Posterior cingulate gyrus (tissue), 11 donors: ENCODE measurements around the gene PLCB2.
A peak's percentile ranks its signal among the peaks of the same experiment; 100 is the strongest.

ENCODE experiments used
- DNase-seq, 10 donors: peaks; one replicate each; pipeline versions ENCODE4 v3.0.0 to v3.0.0-alpha.2; 2020 to 2021; ENCODE audit warnings: mixed read lengths in 3 of 10
- intact Hi-C: fragments of 100-400 bp; cut with DNase I; formaldehyde crosslinking; loops from one replicate; pipeline ENCODE4 v1.15.1; 2023

Gene PLCB2

DNA sequence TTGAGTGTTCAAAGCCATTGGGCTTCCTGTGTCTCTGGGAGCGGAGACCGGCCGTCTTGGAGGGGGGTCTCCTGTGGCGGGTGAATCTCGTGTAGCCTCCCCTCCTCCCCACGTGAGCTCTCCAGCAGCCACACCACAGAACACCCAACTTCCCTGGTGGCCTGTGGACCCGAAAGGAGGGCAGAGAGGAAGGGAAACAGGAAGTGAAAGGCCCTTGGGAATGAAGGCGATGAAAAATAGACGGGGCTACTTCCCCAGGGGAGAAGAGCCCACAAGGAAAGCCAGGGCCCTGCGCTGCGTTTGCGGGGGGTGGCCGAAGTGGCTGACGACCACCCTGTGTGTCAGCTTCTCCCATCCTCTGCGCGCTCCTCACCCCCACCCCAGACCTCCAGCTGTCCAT is 30.3 kb downstream of the PLCB2 start:
- intact Hi-C loops: loop anchor here (10.0 kb wide), 1 partner anchor 493 kb away; the partner anchor contains the start of gene FSIP1
- DNase-seq: no peak

DNA sequence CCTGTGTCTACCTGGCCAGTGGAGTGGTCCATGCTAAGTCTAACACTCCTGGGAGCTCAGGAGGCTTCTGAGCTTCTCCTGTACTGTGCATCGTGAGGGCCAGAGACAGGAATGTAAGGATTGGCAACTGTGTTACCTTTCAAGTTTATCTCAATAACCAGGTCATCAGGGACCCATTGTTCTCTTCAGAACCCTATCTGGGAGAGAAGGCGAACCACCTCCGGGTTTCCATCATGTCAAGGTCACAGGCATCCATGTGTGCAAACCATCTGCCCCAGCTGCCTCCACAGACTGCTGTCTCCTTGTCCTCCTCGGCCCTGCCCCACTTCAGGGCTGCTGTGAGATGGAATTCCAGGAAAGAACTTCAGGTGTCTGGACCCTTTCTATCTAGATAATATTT is 30.8 kb downstream of the PLCB2 start:
- intact Hi-C loops: loop anchor here (10.0 kb wide), 1 partner anchor 492 kb away; the partner anchor contains the start of gene FSIP1
- no peak for DNase-seq

DNA sequence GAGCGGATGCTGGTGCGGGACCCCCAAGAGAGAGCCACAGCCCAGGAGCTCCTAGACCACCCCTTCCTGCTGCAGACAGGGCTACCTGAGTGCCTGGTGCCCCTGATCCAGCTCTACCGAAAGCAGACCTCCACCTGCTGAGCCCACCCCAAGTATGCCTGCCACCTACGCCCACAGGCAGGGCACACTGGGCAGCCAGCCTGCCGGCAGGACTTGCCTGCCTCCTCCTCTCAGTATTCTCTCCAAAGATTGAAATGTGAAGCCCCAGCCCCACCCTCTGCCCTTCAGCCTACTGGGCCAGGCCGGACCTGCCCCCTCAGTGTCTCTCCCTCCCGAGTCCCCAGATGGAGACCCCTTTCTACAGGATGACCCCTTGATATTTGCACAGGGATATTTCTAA is 31.8 kb downstream of the PLCB2 start:
- intact Hi-C loops: loop anchor here (10.0 kb wide), 1 partner anchor 491 kb away; the partner anchor contains the start of gene FSIP1
- no peak for DNase-seq

DNA sequence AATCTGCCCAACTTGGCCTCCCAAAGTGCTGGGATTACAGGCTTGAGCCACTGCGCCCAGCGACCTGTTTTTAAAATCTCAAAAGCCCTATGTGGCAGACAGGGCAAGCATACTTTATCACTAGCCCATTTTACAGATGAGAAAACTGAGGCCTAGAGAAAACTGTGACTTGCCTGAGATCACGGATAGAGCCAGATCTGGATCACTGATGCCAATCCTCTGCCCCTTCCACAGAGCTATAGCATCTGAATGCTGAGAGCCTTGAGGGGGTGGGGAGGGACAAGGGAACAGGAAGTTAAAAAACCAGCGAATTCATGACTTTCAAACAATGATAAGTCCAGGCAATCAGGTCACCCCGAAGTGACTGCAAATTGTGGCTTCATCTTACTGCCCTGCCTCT is 32.2 kb downstream of the PLCB2 start:
- intact Hi-C loops: loop anchor here (10.0 kb wide), 1 partner anchor 491 kb away; the partner anchor contains the start of gene FSIP1

DNA sequence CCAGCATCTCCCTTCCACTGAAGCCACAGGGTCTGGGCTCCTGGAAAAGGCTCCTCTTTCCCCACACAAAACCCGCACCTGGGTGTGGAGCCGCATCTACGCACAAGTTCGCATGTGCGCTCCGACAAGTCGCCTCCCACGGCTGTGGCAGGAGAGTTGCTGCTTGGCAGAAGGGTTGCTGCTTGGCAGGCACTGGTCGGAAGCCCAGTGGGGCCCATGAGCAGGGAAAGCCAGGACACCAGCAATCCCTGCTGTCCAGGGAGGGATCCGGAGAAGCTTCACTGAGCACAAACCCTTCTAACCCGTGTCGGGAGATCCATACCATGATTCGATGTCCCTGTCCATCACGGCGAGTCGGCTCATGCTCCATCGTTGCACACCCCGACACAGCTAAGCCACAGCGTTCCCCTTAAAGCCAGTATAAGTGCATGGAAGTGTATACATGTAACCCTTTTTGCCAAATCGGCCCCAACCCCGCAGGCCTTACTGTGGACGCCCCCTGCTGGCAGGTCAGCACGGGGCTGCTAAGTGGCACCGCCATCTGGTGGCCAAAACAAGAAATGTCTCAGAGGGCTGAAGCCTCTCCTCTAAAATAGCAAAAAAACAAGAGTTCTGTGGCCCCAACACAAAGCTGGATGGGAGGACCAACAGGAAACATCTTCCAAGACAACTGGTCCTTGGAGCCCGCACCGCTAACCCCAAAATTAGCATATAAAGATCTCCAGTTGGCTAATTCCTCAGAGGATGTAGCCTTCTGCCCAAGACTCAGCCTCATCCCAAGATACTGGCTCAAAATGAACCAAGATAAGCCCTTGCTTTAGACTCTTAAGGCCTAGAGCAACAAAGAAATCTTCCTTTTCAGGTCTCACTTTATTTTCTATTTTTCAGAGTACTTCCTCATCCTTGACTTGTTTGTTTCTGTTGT is 33.1 kb downstream of the PLCB2 start:
- intact Hi-C loops: loop anchor here (1.0 to 10.0 kb wide), 3 partner anchors 57 to 490 kb away; partner anchors contain the start of gene FSIP1
- peak; percentile 61 to 96 (median 82) for DNase-seq

More for the DNA sequence above, 32.2 kb downstream of the PLCB2 start:
- no peak for DNase-seq

DNA sequence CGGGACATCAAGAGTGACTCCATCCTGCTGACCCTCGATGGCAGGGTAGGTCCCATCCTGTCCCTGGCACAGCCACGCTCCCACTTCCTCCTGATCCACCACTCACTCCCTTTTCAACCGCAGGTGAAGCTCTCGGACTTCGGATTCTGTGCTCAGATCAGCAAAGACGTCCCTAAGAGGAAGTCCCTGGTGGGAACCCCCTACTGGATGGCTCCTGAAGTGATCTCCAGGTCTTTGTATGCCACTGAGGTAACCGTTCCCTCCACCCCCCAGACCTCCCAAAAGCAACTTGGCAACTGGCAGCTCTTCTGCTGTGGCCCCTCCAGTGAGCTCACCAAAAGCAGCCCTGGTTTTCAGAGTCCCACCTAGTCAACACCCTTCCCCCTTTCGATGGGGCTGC is 34.3 kb downstream of the PLCB2 start:
- intact Hi-C loops: loop anchor here (10.0 kb wide), 1 partner anchor 489 kb away; the partner anchor contains the start of gene FSIP1
- no peak for DNase-seq

DNA sequence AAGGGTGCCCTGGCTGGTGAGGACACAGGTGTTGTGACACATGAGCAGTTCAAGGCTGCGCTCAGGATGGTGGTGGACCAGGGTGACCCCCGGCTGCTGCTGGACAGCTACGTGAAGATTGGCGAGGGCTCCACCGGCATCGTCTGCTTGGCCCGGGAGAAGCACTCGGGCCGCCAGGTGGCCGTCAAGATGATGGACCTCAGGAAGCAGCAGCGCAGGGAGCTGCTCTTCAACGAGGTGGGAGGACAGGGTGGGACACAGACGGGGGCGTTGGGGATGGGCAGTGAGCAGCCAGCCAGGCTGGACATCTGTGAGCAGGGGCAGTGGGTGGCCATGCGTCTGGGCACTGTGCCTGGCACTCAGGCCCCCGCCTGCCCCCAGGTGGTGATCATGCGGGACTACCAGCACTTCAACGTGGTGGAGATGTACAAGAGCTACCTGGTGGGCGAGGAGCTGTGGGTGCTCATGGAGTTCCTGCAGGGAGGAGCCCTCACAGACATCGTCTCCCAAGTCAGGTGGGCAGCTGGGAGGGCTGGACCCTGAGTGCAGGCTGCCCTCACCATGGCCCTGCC is 35.2 kb downstream of the PLCB2 start:
- intact Hi-C loops: loop anchor here (10.0 kb wide), 1 partner anchor 488 kb away; the partner anchor contains the start of gene FSIP1
- DNase-seq: peak in 1 of 10 donors; percentile 44

DNA sequence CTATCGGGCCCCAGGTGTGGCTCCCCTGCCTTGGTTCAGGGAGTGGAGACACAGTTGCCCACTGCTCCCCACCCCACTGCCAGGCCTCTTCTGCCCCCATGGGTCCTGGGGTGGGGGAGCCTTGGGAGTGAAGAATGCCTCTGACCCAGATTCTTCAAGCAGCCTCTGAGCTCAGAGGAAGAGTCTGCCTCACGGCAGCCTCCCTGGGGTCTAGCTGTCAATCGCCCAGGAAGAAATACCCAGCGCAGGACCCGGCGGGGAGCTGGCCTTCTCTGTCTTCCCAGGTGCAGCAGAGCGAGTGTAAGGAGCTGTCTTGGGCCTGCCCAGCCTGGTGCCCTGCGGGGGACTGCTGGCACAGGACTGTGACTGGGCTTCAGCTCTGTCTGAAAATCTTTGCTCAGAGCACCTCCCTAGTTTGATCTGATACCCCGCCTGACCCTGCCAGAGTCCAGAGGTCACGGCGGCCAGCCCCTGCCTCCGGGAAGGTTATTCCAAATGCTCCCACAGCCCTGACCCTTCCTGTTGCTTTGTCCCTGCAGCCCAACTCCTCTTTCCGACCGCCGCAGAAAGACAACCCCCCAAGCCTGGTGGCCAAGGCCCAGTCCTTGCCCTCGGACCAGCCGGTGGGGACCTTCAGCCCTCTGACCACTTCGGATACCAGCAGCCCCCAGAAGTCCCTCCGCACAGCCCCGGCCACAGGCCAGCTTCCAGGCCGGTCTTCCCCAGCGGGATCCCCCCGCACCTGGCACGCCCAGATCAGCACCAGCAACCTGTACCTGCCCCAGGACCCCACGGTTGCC is 35.9 kb downstream of the PLCB2 start:
- no peak for DNase-seq
- intact Hi-C loops: loop anchor here (10.0 kb wide), 1 partner anchor 487 kb away; the partner anchor contains the start of gene FSIP1

DNA sequence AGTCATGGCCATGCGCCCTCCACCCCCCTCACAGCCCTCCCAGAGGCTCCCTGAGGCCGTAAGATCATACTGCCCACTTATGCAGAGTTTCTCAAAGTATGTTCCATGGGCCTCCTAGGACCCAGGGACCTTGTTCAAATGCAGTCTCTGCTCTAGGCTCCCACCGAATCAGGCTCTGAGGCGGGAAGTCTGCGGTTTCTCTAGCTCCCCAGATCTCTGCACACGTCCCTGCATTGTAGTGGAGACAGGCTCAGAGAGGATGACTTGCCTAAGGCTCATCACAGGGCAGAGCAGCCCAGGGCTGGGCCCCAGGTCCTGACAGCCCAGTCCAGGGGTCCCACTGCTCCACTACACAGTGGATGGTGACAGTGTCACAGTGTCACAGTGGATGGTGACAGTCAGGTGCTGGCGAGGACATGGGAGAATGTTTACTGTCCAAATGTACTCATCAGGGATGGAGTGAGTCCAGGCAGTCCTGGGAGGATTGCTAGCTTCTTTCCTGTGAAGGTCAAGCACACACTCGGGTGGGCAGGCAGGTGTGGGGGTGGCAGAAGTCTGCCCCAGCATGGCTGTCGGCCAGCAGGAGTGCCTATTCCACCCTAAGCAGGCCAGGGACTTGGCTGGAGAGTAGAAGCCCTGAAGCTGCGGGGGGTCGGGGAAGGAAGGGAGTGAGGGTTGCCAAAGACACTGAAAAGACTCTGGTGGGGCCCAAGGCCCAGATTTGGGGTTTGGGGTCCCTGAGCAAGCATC is 37.3 kb downstream of the PLCB2 start:
- intact Hi-C loops: loop anchor here (10.0 kb wide), 1 partner anchor 486 kb away; the partner anchor contains the start of gene FSIP1
- no peak for DNase-seq

DNA sequence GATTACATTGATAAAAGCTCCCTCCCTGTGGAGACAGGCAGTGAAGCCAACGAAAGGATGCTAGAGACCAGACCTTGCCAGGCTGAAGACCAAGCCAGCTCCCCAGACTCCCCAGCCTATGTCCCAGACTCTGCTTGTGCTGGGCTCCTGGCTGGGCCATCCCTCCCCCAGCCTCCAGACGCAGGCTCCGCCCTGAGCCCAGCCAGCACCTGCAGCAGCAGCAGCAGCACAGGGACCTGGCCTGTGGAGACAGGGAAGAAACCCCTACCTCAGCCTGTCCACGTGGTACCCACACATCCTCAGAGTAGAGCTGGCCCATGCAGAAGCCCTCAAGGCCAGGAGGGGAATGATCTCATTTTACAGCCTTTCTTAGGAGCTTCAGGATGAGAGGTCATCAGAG is 38.1 kb downstream of the PLCB2 start:
- intact Hi-C loops: loop anchor here (10.0 kb wide), 1 partner anchor 485 kb away; the partner anchor contains the start of gene FSIP1

DNA sequence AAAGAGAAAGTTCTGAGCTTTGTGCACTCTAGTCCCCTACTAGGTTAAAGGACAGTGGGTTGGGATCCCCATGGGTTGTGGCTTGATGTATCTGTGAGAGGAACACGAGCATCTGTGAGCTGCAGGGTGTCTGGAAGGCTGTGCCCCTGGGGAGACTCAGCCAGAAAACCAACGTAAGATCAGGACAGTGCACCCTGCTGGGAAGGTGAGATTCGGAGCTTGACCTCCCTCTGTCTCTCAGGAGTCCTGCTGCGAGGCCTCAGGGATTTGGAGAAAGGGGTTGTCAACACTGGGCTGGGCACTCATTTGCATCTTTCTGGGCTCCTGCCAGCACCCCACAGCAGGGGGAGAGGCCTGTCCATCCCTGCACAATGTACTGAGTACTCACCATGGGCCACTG is 40.1 kb downstream of the PLCB2 start:
- no peak for DNase-seq
- intact Hi-C loops: no loop called here

More for the DNA sequence above, 38.1 kb downstream of the PLCB2 start:
- DNase-seq: no peak

DNA sequence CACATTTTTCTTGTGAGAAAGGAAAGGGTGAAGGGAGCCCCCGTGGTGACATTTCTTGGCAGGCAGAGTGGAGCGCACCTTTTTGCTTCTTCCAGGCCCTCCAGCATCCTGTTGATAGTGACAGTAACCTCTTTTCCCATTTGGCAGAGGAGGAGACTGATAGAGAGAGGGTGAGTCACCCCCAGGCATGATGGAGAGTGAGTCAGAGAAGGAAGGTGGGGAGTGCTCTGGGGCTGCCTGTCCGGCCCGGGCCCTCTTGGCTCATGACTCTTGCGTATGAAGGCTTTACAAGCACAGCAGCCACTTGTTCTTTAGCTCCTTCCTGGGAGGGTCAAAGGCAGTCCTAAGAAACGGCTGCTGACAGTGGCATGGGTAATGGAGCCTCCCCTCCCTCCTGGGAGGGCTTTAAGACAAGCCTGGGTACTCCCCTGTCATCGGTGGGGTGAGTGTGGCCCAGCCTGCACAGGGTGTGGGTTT is 40.9 kb downstream of the PLCB2 start:
- DNase-seq: no peak
- intact Hi-C loops: no loop called here

DNA sequence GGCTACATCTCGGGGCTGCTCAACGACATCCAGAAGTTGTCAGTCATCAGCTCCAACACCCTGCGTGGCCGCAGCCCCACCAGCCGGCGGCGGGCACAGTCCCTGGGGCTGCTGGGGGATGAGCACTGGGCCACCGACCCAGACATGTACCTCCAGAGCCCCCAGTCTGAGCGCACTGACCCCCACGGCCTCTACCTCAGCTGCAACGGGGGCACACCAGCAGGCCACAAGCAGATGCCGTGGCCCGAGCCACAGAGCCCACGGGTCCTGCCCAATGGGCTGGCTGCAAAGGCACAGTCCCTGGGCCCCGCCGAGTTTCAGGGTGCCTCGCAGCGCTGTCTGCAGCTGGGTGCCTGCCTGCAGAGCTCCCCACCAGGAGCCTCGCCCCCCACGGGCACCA is 41.9 kb downstream of the PLCB2 start:
- no peak for DNase-seq
- intact Hi-C loops: no loop called here

DNA sequence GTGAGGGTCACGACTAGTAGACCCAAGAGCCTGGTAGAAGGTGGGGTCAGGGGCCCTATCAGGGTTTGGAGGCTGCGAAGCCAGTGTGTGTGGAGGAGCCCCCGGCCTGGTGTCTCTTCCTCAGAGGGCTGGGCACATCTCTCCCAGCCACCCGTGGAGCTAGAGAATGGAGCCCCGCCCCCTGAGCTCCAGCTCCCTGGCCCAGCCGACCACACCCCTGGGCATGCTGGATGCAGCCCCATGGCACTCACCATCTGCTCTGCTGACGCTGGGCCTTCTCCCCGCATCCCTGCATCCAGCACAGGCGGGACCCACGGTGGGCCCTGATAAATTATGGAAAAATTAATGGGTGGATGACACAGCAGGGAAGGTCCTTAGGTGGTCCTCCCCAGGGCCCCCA is 42.4 kb downstream of the PLCB2 start:
- DNase-seq: no peak
- intact Hi-C loops: no loop called here

DNA sequence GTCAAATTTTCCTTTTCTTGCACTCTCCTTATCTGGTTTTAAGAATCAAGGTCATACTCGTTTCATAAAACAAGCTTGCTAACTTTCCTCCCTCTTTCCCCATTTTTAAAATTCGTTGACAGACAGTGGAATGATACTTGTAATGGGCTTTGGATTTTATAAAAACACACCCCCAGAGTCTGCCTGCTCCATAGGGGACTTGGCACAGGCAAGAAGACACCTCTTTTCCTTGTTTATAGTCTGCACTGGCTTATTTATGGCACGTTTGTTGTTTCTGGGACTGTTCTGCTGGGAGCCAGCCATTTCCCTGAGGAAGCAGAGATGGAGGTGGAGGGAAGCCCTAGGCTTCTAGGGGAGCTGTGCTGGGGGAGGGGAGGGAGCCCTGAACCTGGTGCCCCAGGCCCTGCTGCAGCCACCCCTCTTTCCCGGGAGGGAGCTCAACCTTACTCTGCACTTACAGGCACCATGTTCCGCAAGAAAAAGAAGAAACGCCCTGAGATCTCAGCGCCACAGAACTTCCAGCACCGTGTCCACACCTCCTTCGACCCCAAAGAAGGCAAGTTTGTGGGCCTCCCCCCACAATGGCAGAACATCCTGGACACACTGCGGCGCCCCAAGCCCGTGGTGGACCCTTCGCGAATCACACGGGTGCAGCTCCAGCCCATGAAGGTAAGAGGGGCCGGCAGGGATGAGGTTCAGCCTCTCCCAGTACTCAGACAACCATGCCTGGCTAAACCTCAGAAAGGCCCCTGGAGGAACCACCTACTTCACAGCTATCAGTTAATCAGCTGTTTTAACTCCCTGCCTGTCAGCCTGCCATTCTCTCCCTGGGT is 43.2 kb downstream of the PLCB2 start:
- intact Hi-C loops: no loop called here
- no peak for DNase-seq

DNA sequence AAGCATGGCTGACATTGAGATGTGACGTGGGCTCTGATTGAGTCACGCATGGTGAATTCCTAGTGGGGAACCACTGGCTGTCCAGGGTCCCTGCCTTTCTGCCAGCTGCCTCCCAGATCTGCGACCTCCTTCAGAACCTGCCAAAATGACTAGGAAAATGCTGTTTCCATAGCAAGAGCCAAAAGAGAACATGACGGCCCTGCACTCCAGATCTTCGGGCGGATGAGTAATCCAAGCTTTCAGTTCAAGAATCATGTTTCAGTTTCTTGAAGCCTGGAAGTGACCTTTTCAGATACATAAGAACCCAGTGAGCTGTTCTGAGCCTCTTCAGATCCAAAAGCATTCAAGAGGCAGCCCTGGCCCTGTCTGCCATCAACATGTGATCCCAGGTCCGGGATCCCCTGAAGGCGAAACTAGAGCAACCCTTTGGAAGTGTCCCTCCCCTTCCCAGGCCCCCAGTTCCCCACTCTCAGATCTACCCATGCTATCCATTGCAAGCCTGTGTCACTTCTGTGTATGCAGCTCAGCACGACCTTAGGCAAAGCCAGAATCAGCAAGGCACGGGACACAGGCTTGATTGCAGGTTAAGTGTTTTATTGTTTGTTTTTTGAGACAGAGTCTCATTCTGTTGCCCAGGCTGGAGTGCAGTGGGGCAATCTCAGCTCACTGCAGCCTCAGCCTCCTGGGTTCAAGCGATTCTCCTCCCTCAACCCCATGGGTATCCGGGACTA is 44.5 kb downstream of the PLCB2 start:
- intact Hi-C loops: no loop called here
- no peak for DNase-seq

DNA sequence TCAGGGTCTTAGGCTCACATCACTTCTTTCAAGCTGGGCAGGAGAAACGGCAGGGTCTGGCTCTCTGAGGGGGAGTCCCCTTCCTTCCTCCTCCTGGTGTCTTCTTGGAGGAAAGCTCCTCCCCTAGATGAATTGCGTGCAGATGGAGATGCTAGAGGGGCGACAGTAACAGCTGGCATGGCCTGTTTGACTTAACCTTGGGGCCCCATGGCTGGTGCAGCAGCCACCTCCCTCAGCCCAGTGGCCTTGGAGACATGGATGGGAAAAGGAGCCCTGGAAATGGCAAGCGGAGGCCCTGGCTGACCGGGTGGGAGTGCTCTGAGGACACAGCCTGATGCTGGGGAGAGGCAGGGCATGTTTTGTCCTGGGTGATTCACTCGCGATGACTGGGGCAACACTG is 48.7 kb downstream of the PLCB2 start:
- peak in 1 of 10 donors; percentile 70 for DNase-seq
- intact Hi-C loops: no loop called here

DNA sequence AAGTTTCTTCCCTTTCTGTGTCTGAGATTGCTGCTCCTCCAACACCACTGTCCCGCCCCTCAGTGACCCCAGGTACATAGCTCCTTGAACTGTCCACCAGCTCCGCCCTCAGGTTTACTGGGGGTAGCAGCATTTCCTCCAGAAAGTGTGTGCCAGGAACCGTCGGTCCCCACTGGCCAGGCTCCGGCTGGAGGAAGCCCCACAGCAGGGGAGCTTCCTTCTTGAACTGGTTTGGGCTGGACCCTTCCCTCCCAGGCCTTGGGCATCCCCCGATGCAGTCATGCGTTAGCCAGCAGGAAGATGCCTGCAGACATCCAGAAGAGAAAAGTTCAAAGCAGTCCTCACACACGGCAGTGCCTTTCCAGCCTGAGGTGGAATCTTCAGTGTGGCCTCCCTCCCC is 49.2 kb downstream of the PLCB2 start:
- intact Hi-C loops: no loop called here
- peak in 1 of 10 donors; percentile 45 for DNase-seq
